Measurements from ENCODE around the gene GJB3.
"Not testable (repeated sequence)": the region's sequence is repeated elsewhere in the genome, so short reads cannot be mapped to it uniquely, and the experiment has no call there.

- TF ChIP-seq CTCF (IDR thresholded peaks at IDR 0.05; ENCODE audit: low read length); EZH2 (optimal IDR thresholded peaks at IDR 0.05; ENCODE audit: low read depth, low read length): not testable (repeated sequence)
These were observed 37.8 kb downstream of the GJB3 start for GRCh38 chr1:34818862-34819261.

Data from MM.1S (cell line).